ENCODE measurements around the gene HOXC9.
A peak's percentile ranks its signal among the peaks of the same experiment; 100 is the strongest.

The HOXC9 gene

DNA sequence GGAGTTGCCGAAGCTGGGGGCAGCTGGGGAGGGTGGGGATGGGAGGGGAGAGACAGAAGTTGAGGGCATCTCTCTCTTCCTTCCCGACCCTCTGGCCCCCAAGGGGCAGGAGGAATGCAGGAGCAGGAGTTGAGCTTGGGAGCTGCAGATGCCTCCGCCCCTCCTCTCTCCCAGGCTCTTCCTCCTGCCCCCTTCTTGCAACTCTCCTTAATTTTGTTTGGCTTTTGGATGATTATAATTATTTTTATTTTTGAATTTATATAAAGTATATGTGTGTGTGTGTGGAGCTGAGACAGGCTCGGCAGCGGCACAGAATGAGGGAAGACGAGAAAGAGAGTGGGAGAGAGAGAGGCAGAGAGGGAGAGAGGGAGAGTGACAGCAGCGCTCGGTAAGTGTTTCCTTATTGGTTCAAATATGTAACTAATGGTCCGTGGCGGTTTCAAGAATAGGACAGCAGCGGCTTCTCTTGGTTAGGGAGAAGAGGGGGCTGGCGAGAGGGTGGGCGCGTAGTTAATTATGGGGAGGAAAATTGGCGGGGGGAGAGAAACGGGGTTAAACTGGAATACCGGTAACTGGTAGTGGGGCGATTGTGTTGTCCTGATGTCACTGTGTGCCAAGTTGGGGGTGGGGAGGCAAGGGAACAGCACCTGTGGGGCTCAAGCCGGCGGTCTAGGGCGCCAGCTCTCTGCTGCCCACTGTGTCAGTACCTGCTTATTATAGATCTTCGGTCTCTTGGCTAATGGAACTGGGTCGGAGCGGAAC lies 17.2 kb downstream of the HOXC9 start:
- no peak for TF ChIP-seq POLR2A (IDR thresholded peaks at IDR 0.05; ENCODE audit: extremely low read depth, insufficient read length)
- peak; percentile 68 for DNase-seq (ENCODE audit: low read depth)
- peak overlapping the region; percentile 83 for H3K4me3 ChIP-seq (ENCODE audit: low read depth, low read length)

- DNase-seq (ENCODE audit: low read depth) = peak; percentile 96
- TF ChIP-seq POLR2A (IDR thresholded peaks at IDR 0.05; ENCODE audit: extremely low read depth, insufficient read length) = peak; percentile 60
- TF ChIP-seq, protein P1, sequence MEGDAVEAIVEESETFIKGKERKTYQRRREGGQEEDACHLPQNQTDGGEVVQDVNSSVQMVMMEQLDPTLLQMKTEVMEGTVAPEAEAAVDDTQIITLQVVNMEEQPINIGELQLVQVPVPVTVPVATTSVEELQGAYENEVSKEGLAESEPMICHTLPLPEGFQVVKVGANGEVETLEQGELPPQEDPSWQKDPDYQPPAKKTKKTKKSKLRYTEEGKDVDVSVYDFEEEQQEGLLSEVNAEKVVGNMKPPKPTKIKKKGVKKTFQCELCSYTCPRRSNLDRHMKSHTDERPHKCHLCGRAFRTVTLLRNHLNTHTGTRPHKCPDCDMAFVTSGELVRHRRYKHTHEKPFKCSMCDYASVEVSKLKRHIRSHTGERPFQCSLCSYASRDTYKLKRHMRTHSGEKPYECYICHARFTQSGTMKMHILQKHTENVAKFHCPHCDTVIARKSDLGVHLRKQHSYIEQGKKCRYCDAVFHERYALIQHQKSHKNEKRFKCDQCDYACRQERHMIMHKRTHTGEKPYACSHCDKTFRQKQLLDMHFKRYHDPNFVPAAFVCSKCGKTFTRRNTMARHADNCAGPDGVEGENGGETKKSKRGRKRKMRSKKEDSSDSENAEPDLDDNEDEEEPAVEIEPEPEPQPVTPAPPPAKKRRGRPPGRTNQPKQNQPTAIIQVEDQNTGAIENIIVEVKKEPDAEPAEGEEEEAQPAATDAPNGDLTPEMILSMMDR (IDR thresholded peaks at IDR 0.05; ENCODE audit: low read depth, low read length) = no peak
- peak overlapping the region; percentile 83 for H3K4me3 ChIP-seq (ENCODE audit: low read depth, low read length)
Observed at GRCh38 chr12:54017878-54018467, 18.0 kb downstream of the HOXC9 start.

- no peak for DNase-seq (ENCODE audit: low read depth)
- TF ChIP-seq, protein P1 (IDR thresholded peaks at IDR 0.05; ENCODE audit: low read depth, low read length) = no peak
- TF ChIP-seq MYC (IDR thresholded peaks at IDR 0.05; ENCODE audit: low read depth, low read length) (no peak), MAX (IDR thresholded peaks at IDR 0.05; ENCODE audit: low read depth, low read length) (no peak), POLR2A (IDR thresholded peaks at IDR 0.05; ENCODE audit: extremely low read depth, insufficient read length) (no peak)
- peak overlapping the region; percentile 83 for H3K4me3 ChIP-seq (ENCODE audit: low read depth, low read length)
Observed at GRCh38 chr12:54018468-54018984, 18.6 kb downstream of the HOXC9 start.

DNA sequence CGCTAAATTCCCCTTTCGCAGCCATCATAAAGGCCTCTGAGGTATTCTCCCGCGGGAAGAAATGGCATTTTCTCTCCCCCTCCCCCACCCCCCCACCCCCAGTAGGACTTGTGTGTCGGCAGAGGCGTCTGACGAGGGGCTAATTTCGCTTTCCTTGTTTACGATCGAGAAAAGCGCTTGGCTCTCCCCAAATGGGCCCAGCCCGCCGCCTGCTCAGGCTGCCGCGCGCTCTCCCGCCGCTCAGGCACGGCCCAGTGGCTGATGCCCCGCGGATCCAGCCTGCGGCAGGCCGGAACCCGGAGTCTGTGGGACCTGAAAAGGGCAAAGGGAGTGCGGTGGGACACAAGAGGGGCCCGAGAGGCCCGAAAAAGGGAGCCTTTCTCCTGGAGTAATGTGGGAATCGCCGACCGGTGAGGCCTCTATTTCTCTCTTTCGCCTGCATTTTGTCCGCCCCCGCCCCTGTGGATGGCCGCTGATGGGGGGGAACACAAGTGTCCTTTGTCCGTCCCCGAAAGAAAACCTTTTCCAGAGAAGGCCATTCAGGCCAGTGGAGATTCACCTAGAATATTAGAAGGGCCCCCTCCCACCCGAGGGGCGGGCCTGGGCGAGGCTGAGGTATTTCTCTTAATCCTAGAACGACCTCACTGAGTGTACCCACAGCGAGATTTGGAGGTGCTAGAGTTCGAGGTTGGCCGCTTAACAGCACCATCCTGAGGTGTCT lies 19.3 kb downstream of the HOXC9 start:
- H3K4me3 ChIP-seq (ENCODE audit: low read depth, low read length) = no peak overlapping the region
- DNase-seq (ENCODE audit: low read depth) = no peak
- TF ChIP-seq POLR2A (IDR thresholded peaks at IDR 0.05; ENCODE audit: extremely low read depth, insufficient read length) (no peak), MYC (IDR thresholded peaks at IDR 0.05; ENCODE audit: low read depth, low read length) (no peak), MAX (IDR thresholded peaks at IDR 0.05; ENCODE audit: low read depth, low read length) (no peak)
- TF ChIP-seq, protein P1 (IDR thresholded peaks at IDR 0.05; ENCODE audit: low read depth, low read length) = no peak

DNA sequence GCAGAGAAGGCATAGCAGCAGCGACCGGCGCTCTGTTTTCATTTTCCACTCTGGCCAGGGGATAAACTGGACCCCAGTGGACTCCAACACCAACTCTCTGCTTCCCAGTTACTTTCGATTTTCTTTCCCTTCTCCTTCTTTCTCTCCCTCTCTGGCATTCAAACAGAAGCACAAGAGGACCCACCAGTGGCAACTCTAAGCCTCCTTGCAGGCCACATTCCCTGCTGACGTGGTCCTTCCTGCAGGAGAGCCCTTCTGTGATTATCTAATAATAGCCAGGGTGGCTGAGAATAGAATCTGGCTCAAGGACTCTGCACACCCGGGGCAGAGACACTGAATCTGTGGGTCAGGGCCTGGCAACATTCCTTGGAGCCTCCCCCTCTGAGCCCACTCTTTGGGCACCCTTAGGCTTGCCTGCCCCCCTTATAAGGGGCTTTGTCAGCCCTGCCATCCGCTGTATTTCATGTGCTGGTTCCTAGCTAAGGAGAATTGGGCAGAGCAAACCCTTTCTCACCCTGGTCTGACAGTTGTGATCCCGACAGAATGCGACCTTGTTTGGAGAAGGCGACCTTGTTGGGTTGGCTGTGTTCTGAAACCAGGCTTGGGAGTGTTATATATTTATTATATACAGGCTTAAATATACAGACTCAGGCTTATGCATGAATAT lies 20.1 kb downstream of the HOXC9 start:
- TF ChIP-seq, protein P1 (IDR thresholded peaks at IDR 0.05; ENCODE audit: low read depth, low read length) = no peak
- TF ChIP-seq MAX (IDR thresholded peaks at IDR 0.05; ENCODE audit: low read depth, low read length) (no peak), MYC (IDR thresholded peaks at IDR 0.05; ENCODE audit: low read depth, low read length) (no peak), POLR2A (IDR thresholded peaks at IDR 0.05; ENCODE audit: extremely low read depth, insufficient read length) (no peak)
- no peak for DNase-seq (ENCODE audit: low read depth)
- H3K4me3 ChIP-seq (ENCODE audit: low read depth, low read length) = no peak overlapping the region
